H9 (cell line): Measurements from ENCODE around the gene JAK1. TPM values are rescaled to one million over a fixed set of nuclear protein-coding genes. Genes with fewer than 3 reads are reported as not detected.

ENCODE experiments used
- DNase-seq: peaks from one replicate; pipeline ENCODE4 v3.0.0-alpha.2; 2017
- H2AFZ ChIP-seq: one replicate; pipeline ENCODE4 v1.6.1; 2013; ENCODE audit warnings: mild to moderate bottlenecking, low read length, control low read depth, moderate library complexity
- H2AK5ac ChIP-seq: 2 replicates; pipeline ENCODE4 v1.6.1; 2013; ENCODE audit warnings: low read length, control low read depth, mixed read lengths; ENCODE audit not compliant: insufficient read length
- H2BK120ac ChIP-seq: one replicate; pipeline ENCODE4 v1.6.1; 2013; ENCODE audit warnings: low read depth, mild to moderate bottlenecking, low read length, control low read depth, inconsistent platforms; ENCODE audit not compliant: poor library complexity, severe bottlenecking
- H2BK12ac ChIP-seq: 2 replicates; pipeline ENCODE4 v1.6.1; 2013; ENCODE audit warnings: low read length, control low read depth, mixed read lengths, low read depth; ENCODE audit not compliant: insufficient read length
- H2BK15ac ChIP-seq: 2 replicates; pipeline ENCODE4 v1.6.1; 2013; ENCODE audit warnings: low read depth, low read length, control low read depth
- H2BK20ac ChIP-seq: one replicate; pipeline ENCODE4 v1.6.1; 2013; ENCODE audit warnings: low read depth, mild to moderate bottlenecking, low read length, control low read depth, inconsistent platforms; ENCODE audit not compliant: poor library complexity, severe bottlenecking
- H2BK5ac ChIP-seq: 2 replicates; pipeline ENCODE4 v1.6.1; 2013; ENCODE audit warnings: low read length, control low read depth, mixed read lengths; ENCODE audit not compliant: insufficient read length
- H3K14ac ChIP-seq: 2 replicates; pipeline ENCODE4 v1.6.1; 2013; ENCODE audit warnings: low read length, control low read depth; ENCODE audit not compliant: insufficient read depth
- H3K18ac ChIP-seq: 2 replicates; pipeline ENCODE4 v1.6.1; 2013; ENCODE audit warnings: low read depth, mild to moderate bottlenecking, mixed read lengths, low read length, control low read depth; ENCODE audit not compliant: insufficient read length
- H3K23ac ChIP-seq: 2 replicates; pipeline ENCODE4 v1.6.1; 2013; ENCODE audit warnings: low read length, control low read depth, mixed read lengths, low read depth; ENCODE audit not compliant: insufficient read length
- H3K23me2 ChIP-seq: 2 replicates; pipeline ENCODE4 v1.6.1; 2013; ENCODE audit warnings: low read depth, mild to moderate bottlenecking, mixed read lengths, low read length, control low read depth; ENCODE audit not compliant: insufficient read length, poor library complexity, severe bottlenecking
- H3K27ac ChIP-seq: 2 replicates; pipeline ENCODE4 v1.5.1; 2013; ENCODE audit warnings: low read length, control low read depth, mixed read lengths, low read depth; ENCODE audit not compliant: insufficient read length
- H3K27me3 ChIP-seq: 2 replicates; pipeline ENCODE4 v1.6.1; 2013; ENCODE audit warnings: low read length, control low read depth, inconsistent platforms; ENCODE audit not compliant: insufficient read depth
- H3K4ac ChIP-seq: 2 replicates; pipeline ENCODE4 v1.6.1; 2013; ENCODE audit warnings: low read depth, mild to moderate bottlenecking, control low read depth, inconsistent platforms, low read length, moderate library complexity
- H3K4me1 ChIP-seq: 2 replicates; pipeline ENCODE4 v1.6.1; 2013; ENCODE audit warnings: low read length, control low read depth, inconsistent platforms; ENCODE audit not compliant: insufficient read depth
- H3K4me2 ChIP-seq: 2 replicates; pipeline ENCODE4 v1.6.1; 2013; ENCODE audit warnings: low read length, control low read depth, mixed read lengths; ENCODE audit not compliant: insufficient read length, insufficient read depth
- H3K56ac ChIP-seq: 2 replicates; pipeline ENCODE4 v1.6.1; 2013; ENCODE audit warnings: low read depth, mild to moderate bottlenecking, mixed read lengths, low read length, control low read depth; ENCODE audit not compliant: insufficient read length
- H3K79me1 ChIP-seq: 2 replicates; pipeline ENCODE4 v1.6.1; 2013; ENCODE audit warnings: low read depth, mild to moderate bottlenecking, moderate library complexity, low read length, control low read depth, inconsistent platforms; ENCODE audit not compliant: insufficient read depth, poor library complexity, severe bottlenecking
- H3K79me2 ChIP-seq: 2 replicates; pipeline ENCODE4 v1.6.1; 2013; ENCODE audit warnings: low read length, control low read depth, inconsistent platforms; ENCODE audit not compliant: insufficient read depth
- H3K9ac ChIP-seq: 2 replicates; pipeline ENCODE4 v1.6.1; 2013; ENCODE audit warnings: low read length, control low read depth, mixed read lengths; ENCODE audit not compliant: insufficient read length; ENCODE audit errors: extremely low read depth
- H3K9me3 ChIP-seq: one replicate; pipeline ENCODE4 v1.6.1; 2013; ENCODE audit warnings: low read depth, low read length, inconsistent platforms; ENCODE audit not compliant: control insufficient read depth
- H3T11ph ChIP-seq: one replicate; pipeline ENCODE4 v1.6.1; 2013; ENCODE audit warnings: mild to moderate bottlenecking, low read length, control low read depth, inconsistent platforms
- H4K20me1 ChIP-seq: one replicate; pipeline ENCODE4 v1.6.1; 2013; ENCODE audit not compliant: control insufficient read depth, insufficient read length, insufficient read depth
- H4K5ac ChIP-seq: 2 replicates; pipeline ENCODE4 v1.6.1; 2013; ENCODE audit warnings: low read depth, mild to moderate bottlenecking, mixed read lengths, low read length, control low read depth; ENCODE audit not compliant: insufficient read length
- H4K8ac ChIP-seq: replicated peaks from 2 replicates; pipeline ENCODE4 v1.6.1; 2013; ENCODE audit warnings: low read length, control low read depth, mixed read lengths, low read depth; ENCODE audit not compliant: insufficient read length
- H4K91ac ChIP-seq: 2 replicates; pipeline ENCODE4 v1.6.1; 2013; ENCODE audit warnings: low read depth, mild to moderate bottlenecking, moderate library complexity, mixed read lengths, low read length, control low read depth; ENCODE audit not compliant: insufficient read length
- H3K27ac Mint-ChIP-seq, 3 experiments: 2 replicates in 2 of 3; 3 replicates in 1 of 3; pipeline ENCODE4 v1.8.0; 2020 to 2021; ENCODE audit warnings: mixed read lengths in 3 of 3, mild to moderate bottlenecking in 1 of 3, moderate library complexity in 1 of 3
- H3K27me3 Mint-ChIP-seq: 2 replicates; pipeline ENCODE4 v1.8.0; 2021; ENCODE audit warnings: low read depth, mild to moderate bottlenecking, moderate library complexity, mixed read lengths
- H3K36me3 Mint-ChIP-seq, 3 experiments: 2 replicates in 2 of 3; 3 replicates in 1 of 3; pipeline ENCODE4 v1.8.0; 2020 to 2021; ENCODE audit warnings: low read depth in 3 of 3, mixed read lengths in 3 of 3; ENCODE audit not compliant: insufficient read depth in 1 of 3
- H3K4me1 Mint-ChIP-seq, 2 experiments: 2 replicates each; pipeline ENCODE4 v1.8.0; 2020; ENCODE audit warnings: mixed read lengths in 2 of 2
- H3K4me3 Mint-ChIP-seq, 2 experiments: 2 replicates in 1 of 2; 3 replicates in 1 of 2; pipeline ENCODE4 v1.8.0; 2020 to 2021; ENCODE audit warnings: mild to moderate bottlenecking in 2 of 2, mixed read lengths in 2 of 2, moderate library complexity in 1 of 2
- H3K9me3 Mint-ChIP-seq, 2 experiments: 2 replicates in 1 of 2; 3 replicates in 1 of 2; pipeline ENCODE4 v1.8.0; 2020; ENCODE audit warnings: mild to moderate bottlenecking in 2 of 2, mixed read lengths in 2 of 2, moderate library complexity in 1 of 2
- WGBS: extraction: QIAGEN DNeasy Blood & Tissue Kit; methylation state at CpG from one replicate; pipeline ENCODE4 v1.1.7; 2013; ENCODE audit warnings: missing lambda C conversion rate, low lambda C conversion rate, mixed read lengths; ENCODE audit not compliant: insufficient read length; ENCODE audit errors: extremely low coverage; 5-methylcytosine and 5-hydroxymethylcytosine counted together
- total RNA-seq: library from RNA; stranded (reverse); gene quantifications from 2 replicates; pipeline ENCODE4 v1.2.1, GENCODE V29; 2021
- TF ChIP-seq, protein P1 (sequence below): fragments of 200-600 bp; sonication (generic); conservative IDR thresholded peaks from 3 replicates; pipeline ENCODE4 v1.8.0; 2021; ENCODE audit warnings: antibody characterized with exemption, mild to moderate bottlenecking

The JAK1 gene
- total RNA-seq, 1 experiment from 2014 or later = 12.8 TPM

DNA sequence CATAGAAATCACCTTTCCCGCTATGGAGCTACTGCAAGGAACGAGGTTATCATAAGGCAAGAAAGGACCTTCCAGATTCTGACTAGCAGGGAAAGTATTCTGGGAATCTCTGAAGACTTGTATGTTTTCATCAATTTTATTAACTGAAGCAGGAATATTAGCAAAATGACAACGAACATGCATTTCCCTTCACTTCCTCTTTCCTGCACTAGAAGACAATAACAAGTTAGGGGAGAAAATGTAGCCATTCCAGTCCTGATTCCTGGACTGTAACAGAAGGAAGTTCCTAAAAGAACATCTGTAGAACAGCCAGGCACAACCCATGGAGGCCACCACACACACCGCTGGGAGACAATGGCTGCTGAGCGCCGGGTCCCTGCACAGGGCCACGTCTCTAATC, 114.7 kb downstream of the JAK1 start:
- Histone ChIP-seq H3K23me2 (no peaks in the 10 kb centered on the region), H2BK12ac (no peak overlapping the region), H3T11ph (no peak overlapping the region), H3K9me3 (no peaks in the 10 kb centered on the region), H3K9ac (no peak overlapping the region), H3K4me1 (no peaks in the 10 kb centered on the region), H3K4ac (no peak overlapping the region), H3K18ac (no peak overlapping the region), H3K14ac (no peak overlapping the region), H4K8ac (no peak overlapping the region), H3K79me1 (no peaks in the 10 kb centered on the region), H3K79me2 (no peaks in the 10 kb centered on the region), H2AK5ac (no peak overlapping the region), H3K56ac (no peak overlapping the region), H2BK5ac (no peak overlapping the region), H4K91ac (no peak overlapping the region), H3K23ac (no peak overlapping the region), H4K20me1 (no peaks in the 10 kb centered on the region), H2BK20ac (no peak overlapping the region), H3K27me3 (no peaks in the 10 kb centered on the region), H4K5ac (no peak overlapping the region), H3K27ac (no peak overlapping the region), H2AFZ (no peak overlapping the region), H2BK15ac (no peak overlapping the region), H3K4me2 (no peak overlapping the region), H2BK120ac (no peak overlapping the region)
- Mint-ChIP-seq H3K9me3 (no peaks in the 10 kb centered on the region), H3K4me1 (no peaks in the 10 kb centered on the region; a peak in 1 of 4 replicates), H3K27me3 (no peaks in the 10 kb centered on the region), H3K4me3 (no peak overlapping the region), H3K27ac (no peak overlapping the region), H3K36me3 (peaks cover 6 to 18% (median 7%) of the 10 kb centered on the region in 3 experiments; a peak in 4 of 7 replicates)
- DNase-seq = no peak
- no CpG with 5 or more reads among the region's 7 CpGs for WGBS
- TF ChIP-seq, protein P1, sequence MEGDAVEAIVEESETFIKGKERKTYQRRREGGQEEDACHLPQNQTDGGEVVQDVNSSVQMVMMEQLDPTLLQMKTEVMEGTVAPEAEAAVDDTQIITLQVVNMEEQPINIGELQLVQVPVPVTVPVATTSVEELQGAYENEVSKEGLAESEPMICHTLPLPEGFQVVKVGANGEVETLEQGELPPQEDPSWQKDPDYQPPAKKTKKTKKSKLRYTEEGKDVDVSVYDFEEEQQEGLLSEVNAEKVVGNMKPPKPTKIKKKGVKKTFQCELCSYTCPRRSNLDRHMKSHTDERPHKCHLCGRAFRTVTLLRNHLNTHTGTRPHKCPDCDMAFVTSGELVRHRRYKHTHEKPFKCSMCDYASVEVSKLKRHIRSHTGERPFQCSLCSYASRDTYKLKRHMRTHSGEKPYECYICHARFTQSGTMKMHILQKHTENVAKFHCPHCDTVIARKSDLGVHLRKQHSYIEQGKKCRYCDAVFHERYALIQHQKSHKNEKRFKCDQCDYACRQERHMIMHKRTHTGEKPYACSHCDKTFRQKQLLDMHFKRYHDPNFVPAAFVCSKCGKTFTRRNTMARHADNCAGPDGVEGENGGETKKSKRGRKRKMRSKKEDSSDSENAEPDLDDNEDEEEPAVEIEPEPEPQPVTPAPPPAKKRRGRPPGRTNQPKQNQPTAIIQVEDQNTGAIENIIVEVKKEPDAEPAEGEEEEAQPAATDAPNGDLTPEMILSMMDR = no peak
